ENCODE results near the gene LRRD1.
A peak's percentile ranks its signal among the peaks of the same experiment; 100 is the strongest.
"Not testable (repeated sequence)": the region's sequence is repeated elsewhere in the genome, so short reads cannot be mapped to it uniquely, and the experiment has no call there.

Gene LRRD1

GRCh38 chr7:92158660-92159575 lies 20.0 kb downstream of the LRRD1 start:
- peak; percentile 84 for DNase-seq (ENCODE audit: low read depth)
- TF ChIP-seq CTCF (IDR thresholded peaks at IDR 0.05; ENCODE audit: low read length, missing control alignments) = no peak
- no peak overlapping the region for H3K4me3 ChIP-seq (replicated peaks; ENCODE audit: low read depth, low read length)

GRCh38 chr7:92156990-92157389 lies 22.0 kb downstream of the LRRD1 start:
- no peak for DNase-seq (ENCODE audit: low read depth)
- no peak overlapping the region for H3K4me3 ChIP-seq (replicated peaks; ENCODE audit: low read depth, low read length)
- no peak for TF ChIP-seq CTCF (IDR thresholded peaks at IDR 0.05; ENCODE audit: low read length, missing control alignments)

- H3K4me3 ChIP-seq (replicated peaks; ENCODE audit: low read depth, low read length) = no peak overlapping the region
- no peak for DNase-seq (ENCODE audit: low read depth)
- TF ChIP-seq CTCF (IDR thresholded peaks at IDR 0.05; ENCODE audit: low read length, missing control alignments) = no peak
Measured at GRCh38 chr7:92155108-92155739, 23.7 kb downstream of the LRRD1 start.

- TF ChIP-seq CTCF (IDR thresholded peaks at IDR 0.05; ENCODE audit: low read length, missing control alignments) = no peak
- H3K4me3 ChIP-seq (replicated peaks; ENCODE audit: low read depth, low read length) = no peak overlapping the region
- no peak for DNase-seq (ENCODE audit: low read depth)
Measured at GRCh38 chr7:92150450-92151017, 28.4 kb downstream of the LRRD1 start.

- no peak overlapping the region for H3K4me3 ChIP-seq (replicated peaks; ENCODE audit: low read depth, low read length)
- no peak for TF ChIP-seq CTCF (IDR thresholded peaks at IDR 0.05; ENCODE audit: low read length, missing control alignments)
- DNase-seq (ENCODE audit: low read depth) = no peak
Measured at GRCh38 chr7:92149736-92150239, 29.2 kb downstream of the LRRD1 start.

GRCh38 chr7:92143192-92143880 lies 35.6 kb downstream of the LRRD1 start:
- H3K4me3 ChIP-seq (replicated peaks; ENCODE audit: low read depth, low read length); DNase-seq (ENCODE audit: low read depth): not testable (repeated sequence)

- not testable (repeated sequence) for DNase-seq (ENCODE audit: low read depth); H3K4me3 ChIP-seq (replicated peaks; ENCODE audit: low read depth, low read length)
Measured at GRCh38 chr7:92142791-92143190, 36.2 kb downstream of the LRRD1 start.

Data from fibroblast of pulmonary artery (primary cell).